ENCODE measurements around the gene RPL22.

The RPL22 gene

DNA sequence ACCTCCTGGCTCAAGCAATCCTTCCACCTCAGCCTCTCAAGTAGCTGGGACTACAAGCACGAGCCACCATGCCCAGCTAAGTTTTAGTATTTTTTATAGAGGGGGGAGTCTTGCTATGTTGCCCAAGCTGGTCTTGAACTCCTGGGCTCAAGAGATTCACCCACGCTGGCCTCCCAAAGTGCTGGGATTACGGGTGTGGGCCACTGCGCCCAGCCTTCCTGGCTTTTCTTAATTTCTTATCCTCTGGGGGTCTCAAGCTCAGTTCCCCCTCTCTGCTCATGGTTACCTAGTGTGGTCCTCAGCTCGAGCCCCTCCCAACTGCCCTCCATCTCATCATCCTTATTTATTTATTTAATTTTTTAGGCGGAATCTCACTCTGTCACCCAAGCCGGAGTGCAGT is 2.9 kb upstream of the RPL22 start:
- DNase-seq (ENCODE audit: low read depth in 2 of 2) = no peak

DNA sequence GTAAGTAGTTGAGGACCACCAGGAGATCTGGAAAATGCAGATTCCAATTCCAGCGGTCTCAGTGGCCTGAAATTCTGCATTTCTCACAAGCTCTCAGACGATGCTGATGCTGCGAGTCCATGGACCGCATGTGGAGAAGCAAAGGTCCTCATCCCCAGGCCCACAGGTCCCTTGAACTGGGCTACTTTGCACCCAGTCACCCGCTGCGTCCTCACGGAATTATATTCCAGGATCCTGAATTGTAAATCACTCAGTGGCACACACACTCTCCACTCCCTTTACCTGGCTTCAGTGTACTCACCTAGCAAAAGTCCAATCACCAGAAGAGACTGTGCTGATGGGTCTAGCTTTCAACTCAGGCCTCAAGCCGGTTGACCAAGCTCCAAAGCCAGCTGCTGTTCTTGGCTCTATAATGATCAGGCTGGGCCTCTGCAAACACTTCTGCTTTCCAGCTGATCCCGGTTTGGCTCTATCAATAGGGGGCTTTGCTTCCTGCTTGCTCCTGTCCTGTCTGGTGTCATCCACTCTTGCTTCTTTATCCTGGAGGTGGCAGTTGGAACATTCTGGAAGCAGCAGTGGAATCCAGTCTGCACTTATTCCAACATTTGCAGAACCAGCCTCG is 904 bp upstream of the RPL22 start:
- no peak for DNase-seq (ENCODE audit: low read depth in 2 of 2)

DNA sequence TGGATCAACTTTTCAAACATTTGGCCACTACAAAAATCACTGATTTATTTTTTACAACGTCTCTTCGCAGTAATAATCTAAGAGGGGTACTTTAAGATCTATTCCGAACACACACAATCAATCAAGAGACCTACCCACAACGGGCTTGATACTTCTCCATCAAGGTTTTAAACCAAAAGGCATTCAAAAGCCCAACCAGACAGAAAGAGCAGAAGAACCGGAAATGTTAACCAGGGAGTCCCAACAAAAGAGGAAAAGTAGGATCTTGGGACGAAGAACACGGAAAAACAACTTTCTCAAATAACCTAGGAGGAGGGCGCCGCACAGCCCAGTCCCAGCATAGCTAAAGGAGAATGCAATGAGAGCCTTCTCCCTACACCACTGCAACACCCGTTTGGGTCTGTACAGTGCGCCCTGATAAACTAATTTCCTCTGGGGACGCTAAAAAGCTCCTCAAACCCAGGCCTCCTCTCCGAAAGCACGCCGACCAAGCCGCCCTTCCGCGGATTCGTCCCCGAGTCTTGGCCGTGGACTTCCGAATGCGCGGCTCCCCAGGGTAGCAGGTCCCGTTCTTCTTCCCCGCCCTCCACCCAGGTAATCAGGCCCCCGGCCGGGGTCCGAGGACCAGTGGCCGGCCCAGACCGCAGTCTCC is 623 bp downstream of the RPL22 start:
- no peak for DNase-seq (ENCODE audit: low read depth in 2 of 2)

DNA sequence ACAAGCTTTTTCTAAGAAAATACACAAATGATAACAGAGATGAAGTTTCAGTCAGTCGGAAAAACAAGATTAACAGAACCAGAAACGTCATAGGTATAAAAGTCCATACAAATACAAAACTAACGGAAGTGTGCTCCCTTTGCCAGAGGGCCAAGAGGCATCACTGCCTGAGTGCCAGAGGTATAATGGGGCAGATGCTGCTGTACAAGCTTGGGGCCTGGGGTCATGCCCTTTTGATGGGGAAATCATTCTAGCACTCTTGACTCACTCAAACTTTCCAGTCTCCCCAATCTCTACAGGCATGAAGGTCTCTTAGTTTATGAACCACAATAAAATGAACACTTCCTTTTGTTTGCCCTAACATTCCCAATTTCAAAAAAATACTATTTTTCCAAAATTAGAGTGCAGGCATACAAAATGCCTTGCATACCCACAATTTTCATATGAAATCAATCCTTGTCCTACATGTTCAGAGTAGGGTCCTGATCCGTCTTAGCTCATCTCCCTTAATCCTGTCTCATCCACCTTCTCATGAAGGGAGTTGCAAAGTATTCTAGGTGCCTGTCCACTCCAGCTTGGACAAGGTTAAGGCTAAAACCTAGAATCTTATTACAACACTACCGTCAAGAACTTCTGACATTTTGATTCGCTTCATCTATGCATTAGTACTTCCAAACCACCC is 1.5 kb downstream of the RPL22 start:
- DNase-seq (ENCODE audit: low read depth in 2 of 2) = no peak

DNA sequence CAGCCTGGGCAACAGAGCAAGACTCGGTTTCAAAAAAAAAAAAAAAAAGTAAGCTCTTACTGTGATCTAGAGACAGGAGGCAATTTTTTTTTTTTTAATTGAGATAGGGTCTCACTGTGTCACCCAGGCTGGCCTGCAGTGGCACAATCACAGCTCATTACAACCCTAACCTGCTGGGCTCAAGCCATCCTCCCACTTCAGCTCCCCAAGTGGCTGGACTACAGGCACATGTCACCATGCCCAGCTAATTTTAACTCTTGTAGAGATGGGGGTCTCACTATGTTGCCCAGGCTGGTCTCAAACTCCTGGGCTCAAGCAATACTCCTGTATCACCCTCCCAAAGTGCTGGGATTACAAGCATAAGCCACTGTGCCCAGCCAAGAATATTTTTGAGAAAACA is 7.4 kb downstream of the RPL22 start:
- DNase-seq (ENCODE audit: low read depth in 2 of 2) = no peak

DNA sequence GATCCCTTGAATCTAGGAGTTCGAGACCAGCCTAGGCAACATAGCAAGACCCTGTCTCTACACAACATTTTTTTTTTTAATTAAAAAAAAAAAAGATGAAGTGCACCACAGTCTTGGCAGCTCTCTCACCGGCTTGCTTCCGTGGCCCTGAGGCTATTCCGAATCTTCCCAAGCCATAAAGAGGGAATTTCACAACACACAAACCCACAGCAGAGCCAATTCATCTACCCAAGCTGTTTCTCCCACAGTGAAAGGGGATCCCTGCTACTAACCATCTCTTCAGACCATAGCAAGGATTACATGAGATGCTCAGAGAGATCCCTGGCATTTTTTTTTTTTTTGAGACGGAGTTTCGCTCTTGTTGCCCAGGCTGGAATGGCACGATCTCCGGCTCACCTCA is 10.9 kb downstream of the RPL22 start:
- DNase-seq (ENCODE audit: low read depth in 2 of 2) = no peak

DNA sequence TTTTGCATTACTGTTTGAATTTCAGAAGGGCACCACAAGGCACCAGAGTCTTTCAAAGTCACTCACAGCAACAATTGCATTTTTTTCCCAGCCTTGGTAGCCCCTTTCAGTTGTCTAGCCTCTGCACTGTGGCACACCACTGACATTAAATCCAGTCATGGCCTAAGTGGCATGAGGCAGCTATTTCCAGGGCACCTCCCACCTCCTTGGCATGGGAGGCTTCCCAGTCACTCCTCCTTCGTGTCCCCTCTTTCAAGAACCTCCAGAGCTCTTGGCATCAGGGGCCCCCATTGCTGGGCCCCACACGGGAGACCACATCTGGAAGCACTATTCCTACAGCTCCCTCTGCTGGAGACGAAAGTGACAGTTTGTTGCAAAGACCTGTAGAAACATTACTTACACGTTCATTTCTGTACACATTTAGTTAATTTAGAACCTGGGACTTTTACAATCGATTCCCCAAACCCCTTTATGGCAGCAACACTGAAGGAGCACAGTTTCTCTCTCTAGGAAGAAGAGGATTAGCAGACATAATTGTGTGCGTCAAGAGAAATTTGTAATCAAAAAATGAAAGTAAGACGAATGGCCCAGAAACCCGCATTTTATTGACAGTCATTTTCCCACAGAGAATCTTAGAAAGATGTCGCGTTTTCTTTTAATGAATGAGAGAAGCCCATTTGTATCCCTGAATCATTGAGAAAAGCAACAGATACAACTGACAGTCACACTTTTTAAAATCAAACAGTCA is 13.6 kb downstream of the RPL22 start:
- no peak for DNase-seq (ENCODE audit: low read depth in 2 of 2)

DNA sequence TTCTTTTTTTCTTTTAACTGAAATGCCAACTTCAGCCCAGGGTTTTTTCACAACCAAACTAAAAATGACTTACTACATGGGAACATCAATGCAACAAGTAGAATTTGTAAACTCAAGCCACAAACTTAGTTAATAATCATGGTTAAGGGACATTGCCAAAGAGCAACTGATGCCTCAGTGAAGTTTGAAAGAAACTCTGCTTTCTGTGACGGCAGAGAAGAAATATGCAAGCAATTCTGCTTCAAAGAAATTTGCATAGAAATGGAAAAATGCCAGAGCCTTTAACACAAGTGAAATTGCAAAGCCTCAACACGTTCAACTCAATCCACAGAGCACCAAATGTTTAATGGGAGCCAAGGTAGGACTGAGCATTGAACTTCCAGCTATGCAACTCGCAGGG is 14.2 kb downstream of the RPL22 start:
- DNase-seq (ENCODE audit: low read depth in 2 of 2) = no peak

DNA sequence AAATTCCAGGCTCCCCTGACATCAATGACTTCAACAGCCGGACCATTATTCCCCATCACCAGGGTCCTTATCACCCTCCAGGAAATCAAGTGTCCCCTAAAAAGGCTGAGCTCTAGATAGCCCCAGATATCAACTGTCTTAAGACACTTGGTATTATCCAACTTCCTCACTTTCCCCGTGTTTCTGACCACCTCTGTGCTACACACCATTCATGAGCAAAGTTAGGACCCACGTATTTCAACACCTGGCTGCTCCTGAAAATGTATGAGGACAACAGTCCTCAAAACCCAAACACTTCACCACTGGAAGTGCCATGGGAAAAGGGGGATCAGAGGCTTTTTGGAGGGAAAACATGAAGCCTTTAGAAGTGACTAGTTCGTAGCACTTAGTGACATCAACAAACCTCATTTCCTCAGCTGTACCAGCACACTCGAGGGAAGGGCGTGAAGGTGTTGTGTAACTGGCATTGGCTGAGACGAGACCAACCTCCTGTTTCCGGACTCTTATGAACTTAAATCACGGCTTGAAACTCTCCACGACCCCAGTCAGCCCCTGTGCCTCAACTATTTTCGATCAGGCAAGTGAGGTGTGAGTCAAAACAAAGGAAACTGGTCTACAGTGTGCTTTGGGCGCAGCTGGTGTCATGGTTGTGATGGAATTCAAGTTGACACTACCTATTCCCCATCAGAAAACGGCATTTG is 15.2 kb downstream of the RPL22 start:
- DNase-seq (ENCODE audit: low read depth in 2 of 2) = no peak

DNA sequence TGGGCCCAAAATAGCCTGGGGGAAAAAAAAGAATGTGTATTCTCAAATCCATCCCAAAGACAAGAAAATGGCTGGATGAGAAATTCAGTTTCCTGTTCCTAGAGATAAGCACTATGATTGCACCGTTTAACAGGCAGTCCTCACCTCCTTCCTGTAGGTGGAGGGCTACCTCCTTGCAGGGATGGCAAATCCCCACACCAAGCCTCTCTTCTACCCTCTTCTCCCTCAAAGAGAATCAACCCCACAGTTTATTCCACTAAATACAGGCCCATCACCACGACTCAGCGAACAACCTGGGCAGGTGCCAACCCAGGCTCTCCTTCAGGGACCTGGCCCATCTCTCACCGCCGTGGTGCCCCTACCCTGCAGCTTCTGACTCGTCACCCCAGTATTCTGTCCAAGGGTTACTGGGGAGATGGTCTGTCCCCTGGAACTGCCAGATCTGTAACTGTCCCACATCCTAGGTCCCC is 15.8 kb downstream of the RPL22 start:
- no peak for DNase-seq (ENCODE audit: low read depth in 2 of 2)

DNA sequence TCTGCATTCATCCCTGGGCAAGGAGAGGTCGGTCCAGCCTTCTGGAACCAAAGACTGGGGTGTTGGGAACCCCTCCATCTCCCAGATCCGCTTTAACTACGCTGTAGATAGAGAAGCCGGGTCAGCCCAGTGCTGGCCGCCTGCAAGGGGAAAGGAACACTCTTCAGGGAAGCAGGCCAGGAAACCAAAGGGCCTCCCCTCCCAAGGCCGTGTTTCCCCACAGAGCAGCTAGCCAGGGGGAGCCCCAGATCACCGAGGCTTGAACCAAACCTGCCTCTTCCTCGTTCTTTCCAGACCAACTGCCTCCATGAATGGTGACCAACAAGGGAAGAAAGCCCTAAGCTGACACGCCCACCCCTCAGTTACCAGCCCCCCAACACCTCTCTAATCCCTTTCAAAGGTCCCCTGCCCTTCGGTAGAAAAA is 18.0 kb downstream of the RPL22 start:
- DNase-seq (ENCODE audit: low read depth in 2 of 2) = no peak

DNA sequence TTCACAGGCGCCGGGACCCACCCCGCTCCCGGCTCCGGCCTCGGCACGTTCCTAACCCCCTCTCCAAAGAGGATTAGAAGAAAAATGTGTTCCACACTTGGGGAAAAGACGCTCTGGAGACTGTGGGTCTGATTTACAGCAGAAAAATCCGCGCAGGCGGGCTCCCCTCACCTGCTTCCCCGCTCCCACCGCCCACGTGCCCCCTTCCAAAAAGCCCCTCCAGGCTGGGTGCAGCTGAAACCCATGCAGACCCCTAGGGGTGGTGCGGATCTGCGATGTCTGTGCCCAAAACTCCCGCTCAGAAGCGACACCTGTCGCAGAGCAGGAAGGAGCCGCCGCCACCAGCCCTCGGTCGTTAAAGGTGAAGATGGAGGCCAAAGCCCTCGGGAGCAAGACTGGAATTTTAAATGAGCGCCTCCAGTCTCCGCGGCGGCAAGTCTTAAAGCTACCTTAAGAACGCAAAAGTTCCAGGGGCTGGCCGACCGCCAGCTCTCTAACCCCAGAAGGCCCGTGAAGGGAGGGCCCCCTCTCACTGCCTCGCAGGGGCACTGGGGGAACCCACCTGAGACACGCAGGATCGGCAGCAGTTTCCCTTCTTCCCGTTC is 18.6 kb downstream of the RPL22 start:
- DNase-seq (ENCODE audit: low read depth in 2 of 2) = no peak

DNA sequence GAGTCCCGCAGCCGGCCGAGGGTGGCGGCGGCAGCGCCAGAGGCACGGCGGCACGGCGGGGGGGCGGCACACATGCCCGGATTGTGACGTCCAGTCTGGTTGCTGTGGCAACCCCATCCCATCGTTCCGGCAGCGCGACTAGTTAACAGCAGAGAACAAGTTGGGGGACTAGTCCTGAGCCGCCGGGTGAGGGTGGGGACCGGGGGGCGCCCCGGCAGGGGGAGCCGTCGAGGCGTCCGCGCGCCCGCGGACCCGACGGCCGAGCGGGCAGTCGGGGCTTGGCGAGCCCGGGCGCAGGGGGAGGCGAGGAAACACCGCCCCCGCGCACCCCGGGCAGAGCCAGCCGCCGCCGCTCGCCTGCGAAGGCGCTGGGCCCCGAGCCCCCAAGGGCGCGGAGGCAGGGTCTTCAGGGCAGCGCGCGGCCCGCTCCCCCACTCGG is 19.1 kb downstream of the RPL22 start, which contains the start of gene CHD5:
Gene CHD5, minus strand, starts transcription at position 54 of the 439 bp plus-strand sequence. CDS start 298 bp downstream, outside the sequence.
- no peak for DNase-seq (ENCODE audit: low read depth in 2 of 2)

DNA sequence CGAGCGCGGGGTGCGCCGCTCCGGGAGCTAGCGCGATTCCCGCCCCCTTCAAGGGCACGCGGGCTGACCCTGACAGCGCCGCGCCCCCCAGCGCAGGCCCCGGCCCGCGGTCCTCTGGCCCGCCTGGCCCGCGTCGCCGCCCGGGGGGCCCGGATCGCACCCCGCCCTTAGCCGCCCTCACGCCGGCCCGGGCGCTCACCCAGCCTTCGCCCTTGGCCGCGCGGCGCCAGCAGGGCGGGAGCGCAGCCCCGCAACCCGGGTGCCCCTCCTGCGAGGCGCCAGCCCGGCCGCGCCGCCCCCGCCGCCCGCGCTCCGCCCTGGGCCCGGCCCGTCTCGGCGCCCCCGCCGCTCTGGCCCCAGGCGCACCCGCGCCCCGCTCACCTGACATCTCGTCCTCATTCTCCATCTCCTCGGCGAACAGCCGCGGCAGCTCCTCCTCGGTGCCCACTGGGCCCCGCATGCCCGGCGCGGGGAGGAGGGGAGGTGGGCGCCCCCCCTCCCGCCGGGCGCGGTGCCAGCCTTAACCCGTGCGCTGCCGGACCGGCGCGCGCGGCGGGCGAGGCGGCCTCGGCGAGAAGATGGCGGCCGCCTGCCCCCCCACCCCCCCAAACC is 19.7 kb downstream of the RPL22 start:
- DNase-seq (ENCODE audit: low read depth in 2 of 2) = no peak

DNA sequence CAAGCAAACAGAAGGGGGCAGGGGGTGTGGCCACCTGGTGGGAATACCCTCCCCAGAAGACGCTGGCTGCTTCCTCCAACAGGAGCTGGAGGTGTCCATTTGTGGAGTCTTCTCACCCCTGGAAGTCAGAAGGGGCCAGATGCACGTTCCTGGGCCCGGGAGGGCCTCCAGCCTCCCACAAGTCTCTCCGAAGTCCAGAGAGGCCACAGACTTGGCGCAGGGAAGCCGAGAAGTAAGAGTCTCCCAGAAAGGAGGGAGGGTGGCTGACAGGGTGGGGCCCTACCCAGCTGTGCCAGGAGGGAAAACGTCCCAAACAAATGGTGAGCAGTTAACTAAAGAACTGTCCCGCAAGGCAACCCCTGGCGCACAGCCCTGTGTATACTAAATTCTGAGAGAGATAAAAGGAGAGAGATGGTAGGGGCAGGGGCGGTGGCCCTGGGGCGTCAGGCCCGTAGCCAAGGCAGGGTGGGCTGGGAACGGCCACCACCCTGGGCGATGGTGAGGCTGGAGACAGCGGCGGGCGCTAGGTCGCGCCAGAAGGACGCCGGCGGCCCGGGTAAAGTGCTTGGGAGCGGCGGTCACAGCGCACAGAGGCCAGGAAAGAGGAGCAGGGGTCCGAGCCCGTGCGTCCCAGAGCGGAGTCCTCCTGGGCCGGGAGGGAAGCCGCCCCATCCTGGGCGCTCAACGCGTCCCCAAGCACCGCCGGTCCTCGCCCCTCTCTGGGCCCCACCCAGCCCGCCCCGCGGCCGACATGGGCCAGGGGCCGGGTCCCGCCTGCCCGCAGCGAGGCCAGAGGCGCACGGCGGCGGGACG is 20.4 kb downstream of the RPL22 start:
- no peak for DNase-seq (ENCODE audit: low read depth in 2 of 2)

DNA sequence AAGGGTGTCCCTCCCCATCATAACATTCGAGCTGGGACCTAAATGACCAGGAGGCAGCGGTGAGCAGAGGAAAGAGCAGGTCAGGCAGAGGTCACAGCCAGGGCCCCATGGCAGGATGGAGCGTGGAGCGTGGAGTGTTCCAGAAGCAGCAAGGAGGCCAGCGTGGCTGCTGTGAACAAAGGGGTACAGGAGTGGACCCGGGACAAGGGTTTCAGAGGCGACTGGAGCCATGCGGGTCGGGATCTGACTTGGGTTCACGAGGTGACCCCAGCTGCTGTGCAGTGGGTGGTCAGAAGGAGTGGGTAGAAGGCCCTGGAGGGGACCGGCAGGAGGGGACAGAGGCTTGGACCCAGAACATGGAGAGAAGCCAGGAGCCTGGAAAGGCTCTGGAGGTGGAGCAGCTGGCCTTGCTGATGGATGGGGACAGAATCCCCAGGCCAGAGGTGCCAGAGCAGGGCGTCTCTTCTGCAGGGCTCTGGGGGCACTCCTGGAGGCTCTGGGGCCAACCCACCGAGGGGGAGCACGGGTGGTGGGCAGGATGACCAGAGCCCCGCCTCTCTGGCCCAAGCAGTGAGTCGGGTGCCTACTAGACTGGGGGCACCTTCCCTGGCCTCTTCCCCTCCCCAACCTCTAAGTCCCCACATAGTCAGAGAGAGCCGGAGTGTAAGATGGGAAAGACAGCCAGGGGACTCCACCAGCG is 21.6 kb downstream of the RPL22 start:
- no peak for DNase-seq (ENCODE audit: low read depth in 2 of 2)

DNA sequence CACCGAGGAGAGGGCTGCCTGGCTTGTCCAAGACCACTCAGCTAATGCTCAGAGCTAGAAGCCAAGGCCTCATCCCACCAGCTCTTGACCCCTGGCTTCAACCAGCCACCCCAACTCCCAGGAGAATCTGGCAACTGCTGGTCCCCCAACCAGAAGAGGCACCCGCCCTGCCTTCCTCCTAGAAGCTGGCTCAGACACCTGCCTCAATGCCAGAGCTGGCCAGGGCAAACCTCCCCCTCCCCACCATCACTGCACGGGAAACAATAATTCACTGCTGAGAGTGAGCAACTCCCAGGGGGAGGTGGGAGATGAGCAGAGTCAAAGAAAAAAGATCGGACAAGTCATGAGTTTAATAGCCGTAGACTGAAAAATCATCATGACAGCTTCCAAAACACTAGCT is 22.6 kb downstream of the RPL22 start:
- no peak for DNase-seq (ENCODE audit: low read depth in 2 of 2)

DNA sequence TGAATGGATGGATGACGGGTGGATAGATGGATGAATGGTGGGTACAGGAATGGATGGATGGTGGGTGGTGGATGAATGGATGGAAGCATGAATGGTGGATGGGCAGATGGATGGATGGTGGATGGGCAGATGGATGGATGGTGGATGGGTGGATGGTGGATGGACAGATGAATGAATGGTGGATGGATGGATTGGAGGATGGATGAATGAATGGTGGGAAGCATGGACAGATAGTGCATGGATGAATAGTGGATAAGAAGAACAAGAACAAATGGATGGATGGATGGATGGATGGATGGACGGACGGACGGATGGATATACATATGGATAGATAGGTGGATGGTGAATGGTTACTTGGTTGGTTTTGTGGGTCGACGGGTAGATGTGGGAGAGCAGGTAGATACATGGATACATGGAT is 24.0 kb downstream of the RPL22 start:
- no peak for DNase-seq (ENCODE audit: low read depth in 2 of 2)

All from stimulated activated CD4-positive, alpha-beta T cell treated with anti-CD3 and anti-CD28 coated beads, Interleukin-1b, Interleukin-23, amount 100 ng/mL, for 4 hours (primary cell).